ENCODE data around the gene BRME1.
A peak's percentile ranks its signal among the peaks of the same experiment; 100 is the strongest.
"Not testable (repeated sequence)": the region's sequence is repeated elsewhere in the genome, so short reads cannot be mapped to it uniquely, and the experiment has no call there.

The BRME1 gene

DNA sequence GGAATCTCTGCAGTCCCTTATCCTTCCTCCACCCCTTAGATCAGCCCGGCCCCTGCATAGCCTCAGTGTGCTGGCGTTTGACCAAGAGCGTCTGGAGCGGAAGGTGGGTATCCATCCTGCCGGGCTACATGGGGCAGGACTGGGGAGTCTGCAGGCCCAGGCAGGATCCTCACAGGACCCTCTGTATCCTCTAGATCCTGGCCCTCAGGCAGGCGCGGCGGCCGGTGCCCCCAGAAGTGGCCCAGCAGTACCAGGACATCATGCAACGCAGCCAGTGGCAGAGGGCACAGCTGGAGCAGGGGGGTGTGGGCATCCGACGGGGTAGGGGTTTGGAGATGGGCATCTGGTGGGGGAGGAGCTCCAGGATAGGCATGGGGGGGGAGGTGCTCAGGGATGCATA, 23.4 kb upstream of the BRME1 start:
- FAIRE-seq = no peak

GRCh38 chr19:13926715-13927114, 20.8 kb upstream of the BRME1 start:
- DNase-seq (ENCODE audit: insufficient read length, low spot score) (no peak), FAIRE-seq (no peak)

More for the DNA sequence above, 23.4 kb upstream of the BRME1 start:
- no peak for DNase-seq (ENCODE audit: insufficient read length, low spot score)

GRCh38 chr19:13926010-13926409, 20.1 kb upstream of the BRME1 start:
- DNase-seq (ENCODE audit: insufficient read length, low spot score) = no peak
- FAIRE-seq = no peak

GRCh38 chr19:13923194-13923987, 17.5 kb upstream of the BRME1 start:
- FAIRE-seq (no peak), DNase-seq (ENCODE audit: insufficient read length, low spot score) (no peak)

GRCh38 chr19:13922118-13922517, 16.2 kb upstream of the BRME1 start:
- not testable (repeated sequence) for FAIRE-seq; DNase-seq (ENCODE audit: insufficient read length, low spot score)

- FAIRE-seq (peak; percentile 21), DNase-seq (ENCODE audit: insufficient read length, low spot score) (peak; percentile 68)
Measured at GRCh38 chr19:13920940-13921747, 15.2 kb upstream of the BRME1 start.

GRCh38 chr19:13920524-13920923, 14.6 kb upstream of the BRME1 start:
- no peak for DNase-seq (ENCODE audit: insufficient read length, low spot score)

DNA sequence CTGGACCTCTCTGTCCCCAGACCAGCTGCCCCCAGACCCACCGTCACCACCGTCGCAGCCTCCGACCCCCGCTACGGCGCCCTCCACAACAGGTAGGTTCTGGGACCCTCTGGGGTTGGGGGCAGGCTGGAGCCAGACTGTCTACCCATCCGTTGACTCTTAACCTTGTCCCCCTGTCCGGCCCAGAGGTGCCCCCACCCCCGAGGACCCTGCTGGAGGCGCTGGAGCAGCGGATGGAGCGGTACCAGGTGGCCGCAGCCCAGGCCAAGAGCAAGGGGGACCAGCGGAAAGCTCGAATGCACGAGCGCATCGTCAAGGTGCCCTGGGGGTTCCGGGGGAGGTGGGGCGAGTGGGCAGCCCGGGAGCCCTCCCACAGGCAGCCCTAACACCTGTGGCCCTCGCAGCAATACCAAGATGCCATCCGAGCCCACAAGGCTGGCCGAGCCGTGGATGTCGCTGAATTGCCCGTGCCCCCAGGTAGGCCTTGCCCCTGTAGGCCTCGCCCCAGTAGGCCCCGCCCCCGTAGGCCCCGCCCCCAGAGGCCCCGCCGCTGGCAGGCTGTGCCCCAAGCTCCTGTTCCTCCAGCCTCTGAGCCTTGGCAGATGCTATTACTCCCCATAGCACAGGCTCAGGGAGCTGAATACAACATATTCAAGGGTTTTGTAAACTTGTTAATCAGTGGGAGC, 13.0 kb upstream of the BRME1 start:
- FAIRE-seq = no peak
- no peak for DNase-seq (ENCODE audit: insufficient read length, low spot score)

More at GRCh38 chr19:13920524-13920923, 14.6 kb upstream of the BRME1 start:
- no peak for FAIRE-seq

DNA sequence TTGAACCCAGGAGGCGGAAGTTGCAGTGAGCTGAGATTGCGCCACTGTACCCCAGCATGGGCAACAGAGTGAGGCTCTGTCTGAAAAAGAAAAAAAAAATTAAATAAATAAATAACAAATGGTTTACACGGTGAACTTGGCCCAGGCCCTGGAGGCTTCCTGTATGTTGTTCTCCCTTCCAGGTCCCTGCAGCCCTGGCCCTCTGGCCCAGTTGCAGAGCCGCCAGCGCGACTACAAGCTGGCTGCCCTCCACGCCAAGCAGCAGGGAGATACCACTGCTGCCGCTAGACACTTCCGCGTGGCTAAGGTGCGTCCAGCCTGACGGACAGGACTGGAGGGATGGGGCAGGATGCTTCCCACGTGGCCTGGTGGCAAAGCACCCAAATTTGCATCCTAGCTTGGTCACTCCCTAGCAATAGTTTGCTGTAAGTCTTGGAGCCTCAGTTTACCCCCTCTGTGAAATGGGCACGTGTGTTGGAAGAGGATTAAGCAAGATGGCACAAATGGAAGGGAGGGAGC, 12.0 kb upstream of the BRME1 start:
- FAIRE-seq = no peak

DNA sequence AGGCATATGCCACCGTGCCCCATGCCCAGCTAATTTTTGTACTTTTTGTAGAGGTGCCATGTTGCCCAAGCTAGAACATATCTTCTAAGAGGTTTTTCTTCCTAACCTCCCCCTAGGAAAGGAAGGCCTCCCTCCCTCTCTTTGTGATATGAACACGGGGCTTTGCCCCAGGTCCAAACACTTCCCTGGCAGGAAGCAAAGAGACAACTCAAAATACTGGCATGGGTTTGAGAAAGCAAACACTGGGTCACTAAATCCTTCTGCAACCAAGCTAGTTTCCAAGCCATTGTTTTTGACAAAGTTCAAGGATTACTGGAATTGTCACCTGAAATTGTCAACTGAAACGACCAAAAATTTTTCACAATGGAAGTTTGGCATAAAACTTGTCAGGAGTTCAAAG, 8.9 kb upstream of the BRME1 start:
- FAIRE-seq (no peak), DNase-seq (ENCODE audit: insufficient read length, low spot score) (no peak)

More for the DNA sequence above, 12.0 kb upstream of the BRME1 start:
- no peak for DNase-seq (ENCODE audit: insufficient read length, low spot score)

DNA sequence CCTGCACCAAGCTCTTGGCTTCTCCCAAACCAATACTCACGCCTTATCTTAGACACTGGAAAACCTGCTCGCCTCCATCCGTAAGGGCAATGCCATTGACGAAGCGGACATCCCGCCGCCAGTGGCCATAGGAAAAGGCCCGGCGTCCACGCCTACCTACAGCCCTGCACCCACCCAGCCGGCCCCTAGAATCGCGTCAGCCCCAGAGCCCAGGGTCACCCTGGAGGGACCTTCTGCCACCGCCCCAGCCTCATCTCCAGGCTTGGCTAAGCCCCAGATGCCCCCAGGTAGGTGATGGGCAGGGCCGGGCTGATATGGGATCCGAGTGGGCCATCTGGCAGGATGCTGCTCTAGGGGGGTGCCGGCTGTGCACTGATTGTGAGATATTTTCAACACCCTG, 7.4 kb upstream of the BRME1 start:
- no peak for FAIRE-seq
- DNase-seq (ENCODE audit: insufficient read length, low spot score) = no peak

DNA sequence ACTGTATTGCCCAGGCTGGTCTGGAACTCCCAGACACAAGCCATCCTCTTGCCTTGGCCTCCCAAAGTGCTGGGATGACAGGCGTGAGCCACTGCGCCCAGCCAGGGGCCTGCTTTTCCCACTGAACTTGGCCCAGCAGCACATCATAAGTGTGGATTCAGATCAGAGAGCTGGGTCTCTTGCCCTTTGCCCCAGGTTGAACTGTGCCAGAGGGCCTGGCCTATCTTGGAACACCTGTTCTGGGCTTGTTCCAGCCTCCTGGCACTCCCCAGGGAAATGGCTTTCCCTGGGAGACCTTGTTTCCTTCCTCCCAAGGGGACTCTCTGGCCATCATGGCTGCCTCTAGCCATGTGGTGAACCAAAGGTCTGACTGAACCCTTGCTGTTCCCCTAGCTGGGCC, 3.5 kb upstream of the BRME1 start:
- no peak for FAIRE-seq
- DNase-seq (ENCODE audit: insufficient read length, low spot score) = no peak

DNA sequence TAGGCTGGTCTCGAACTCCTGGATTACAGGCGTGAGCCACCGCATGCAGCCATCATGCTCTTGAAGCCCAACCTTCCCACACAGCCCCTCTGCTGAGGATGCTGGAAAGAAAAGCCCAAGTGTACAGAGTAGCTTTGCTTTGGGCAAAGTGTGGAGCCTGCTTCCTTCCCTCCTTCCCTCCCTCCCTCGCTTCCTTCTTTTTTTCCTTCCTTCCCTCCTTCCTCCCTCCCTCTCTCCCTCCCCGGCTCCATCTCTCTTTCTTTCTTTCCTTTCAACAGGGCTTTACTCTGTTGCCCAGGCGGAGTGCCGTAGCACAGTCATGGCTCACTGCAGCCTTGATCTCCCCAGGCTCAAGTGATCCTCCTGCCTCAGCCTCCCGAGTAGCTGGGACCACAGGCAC, 2.8 kb upstream of the BRME1 start:
- FAIRE-seq (no peak), DNase-seq (ENCODE audit: insufficient read length, low spot score) (no peak)

DNA sequence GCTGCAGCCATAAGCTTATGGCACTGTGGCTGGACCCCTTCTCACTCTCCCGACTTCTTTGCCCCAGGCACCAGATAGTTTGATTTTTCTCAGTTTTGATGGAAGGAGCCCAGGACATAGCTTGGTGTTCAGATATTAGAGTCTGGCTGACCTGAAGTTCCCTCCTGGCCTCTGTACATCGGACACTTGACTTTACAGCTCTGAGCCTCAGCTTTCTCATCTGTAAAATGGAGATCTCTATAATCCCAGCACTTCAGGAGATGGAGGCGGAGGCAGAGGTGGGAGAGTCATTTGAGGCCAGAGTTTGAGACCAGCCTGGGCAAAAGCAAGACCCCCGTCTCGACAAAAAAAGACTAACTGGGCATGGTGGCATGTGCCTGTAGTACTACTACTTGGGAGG, 993 bp upstream of the BRME1 start:
- peak; percentile 23 for FAIRE-seq
- DNase-seq (ENCODE audit: insufficient read length, low spot score) = no peak

DNA sequence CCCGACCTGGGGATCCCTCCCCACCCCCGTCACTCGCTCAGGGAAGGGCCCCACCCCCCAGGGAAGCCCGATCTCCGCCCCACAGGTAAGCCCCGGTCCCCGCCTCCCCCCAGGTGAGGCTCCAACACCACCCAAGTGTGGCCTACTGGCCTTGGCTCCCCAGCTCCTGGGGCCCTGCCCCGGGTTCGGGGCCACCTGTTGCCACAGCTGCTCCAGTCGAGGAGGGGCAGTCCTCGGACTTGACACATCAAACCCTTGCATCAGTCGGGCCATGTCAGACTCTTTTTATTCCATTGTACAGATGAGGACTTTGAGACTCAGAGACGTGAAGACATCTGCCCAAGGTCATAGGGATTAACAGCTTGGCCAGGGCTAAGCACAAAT, 596 bp upstream of the BRME1 start:
- no peak for DNase-seq (ENCODE audit: insufficient read length, low spot score)
- peak; percentile 26 for FAIRE-seq

GRCh38 chr19:13902993-13903555, 2.8 kb downstream of the BRME1 start:
- FAIRE-seq (no peak), DNase-seq (ENCODE audit: insufficient read length, low spot score) (no peak)

GRCh38 chr19:13899912-13900584, 5.9 kb downstream of the BRME1 start:
- DNase-seq (ENCODE audit: insufficient read length, low spot score) = no peak
- FAIRE-seq = no peak

DNA sequence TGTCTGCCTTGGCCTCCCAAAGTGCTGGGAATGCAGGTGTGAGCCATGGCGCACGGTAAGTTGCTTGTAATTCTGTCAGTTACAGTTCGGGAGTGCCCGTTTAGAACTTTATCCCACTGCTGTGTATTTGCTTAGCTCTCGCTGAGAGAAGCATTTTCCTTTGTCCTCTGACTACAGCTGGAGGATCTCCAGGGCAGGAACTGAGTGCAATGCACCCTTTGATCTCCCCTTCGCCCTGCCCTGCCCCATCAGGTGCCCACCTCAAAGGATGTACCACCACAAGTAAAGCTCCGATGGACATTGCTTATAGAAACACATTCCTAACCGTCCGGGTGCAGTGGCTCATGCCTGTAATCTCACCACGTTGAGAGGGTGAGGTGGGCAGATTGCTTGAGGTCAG, 6.5 kb downstream of the BRME1 start:
- no peak for FAIRE-seq
- DNase-seq (ENCODE audit: insufficient read length, low spot score) = no peak

DNA sequence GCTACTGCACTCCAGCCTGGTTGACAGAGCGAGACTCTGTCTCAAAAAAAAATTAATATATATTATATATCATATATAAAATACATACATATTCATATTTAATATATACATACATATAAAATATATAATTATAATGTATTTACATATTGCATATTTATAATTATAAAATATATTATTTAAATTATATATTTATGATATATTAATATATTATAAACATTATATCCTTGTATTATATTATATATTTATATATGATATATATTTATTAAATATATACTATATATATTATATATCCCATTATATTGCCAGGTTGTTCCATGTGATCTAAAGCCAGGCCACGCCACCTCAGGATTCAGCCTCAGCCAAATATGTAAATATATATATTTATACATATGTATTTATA, 9.7 kb downstream of the BRME1 start:
- no peak for DNase-seq (ENCODE audit: insufficient read length, low spot score)
- no peak for FAIRE-seq

- FAIRE-seq = no peak
- DNase-seq (ENCODE audit: insufficient read length, low spot score) = no peak
Measured at GRCh38 chr19:13894552-13894951, 11.4 kb downstream of the BRME1 start.
